T-helper 2 cell (primary cell): ENCODE measurements around the gene LRBA.
"Not testable (repeated sequence)": the region's sequence is repeated elsewhere in the genome, so short reads cannot be mapped to it uniquely, and the experiment has no call there.

Experiments
- DNase-seq, 5 experiments: peaks; one replicate each; pipeline versions ENCODE4 v3.0.0 to v3.0.0-alpha.2; 2012 to 2022

The LRBA gene

GRCh38 chr4:150557811-150558210, 457.3 kb downstream of the LRBA start:
- DNase-seq: not testable (repeated sequence)

DNA sequence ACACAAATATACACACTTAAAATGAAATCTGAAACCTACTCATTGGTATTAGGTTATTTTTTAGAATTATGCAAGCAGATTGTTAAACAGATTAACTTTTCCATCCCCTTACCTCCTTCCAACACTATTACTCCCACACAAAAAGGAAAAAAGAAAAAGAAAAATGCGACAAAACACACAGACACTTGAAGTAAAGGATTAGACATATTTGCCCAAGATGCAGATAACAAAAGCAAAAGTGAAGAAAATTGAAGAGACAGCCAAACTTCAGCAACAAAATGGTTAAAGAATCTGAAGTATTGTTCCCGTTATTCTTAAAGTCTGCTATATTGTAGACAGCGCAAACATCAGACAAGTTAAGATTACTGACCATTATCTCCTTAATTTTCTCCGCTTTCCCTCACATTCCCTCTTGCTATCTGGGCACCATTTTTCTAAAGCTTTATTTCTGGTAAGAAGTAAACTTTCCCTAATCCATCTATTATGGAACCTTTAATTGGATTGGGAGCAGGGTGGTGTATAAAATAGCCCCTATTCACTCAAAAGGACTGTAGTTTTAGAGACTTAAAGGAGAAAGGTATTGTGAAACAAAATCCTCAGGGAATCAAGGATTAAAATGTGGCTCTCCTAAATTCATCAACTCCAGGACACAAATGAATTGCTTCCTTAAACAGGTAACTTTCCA, 467.8 kb downstream of the LRBA start:
- no peak for DNase-seq

DNA sequence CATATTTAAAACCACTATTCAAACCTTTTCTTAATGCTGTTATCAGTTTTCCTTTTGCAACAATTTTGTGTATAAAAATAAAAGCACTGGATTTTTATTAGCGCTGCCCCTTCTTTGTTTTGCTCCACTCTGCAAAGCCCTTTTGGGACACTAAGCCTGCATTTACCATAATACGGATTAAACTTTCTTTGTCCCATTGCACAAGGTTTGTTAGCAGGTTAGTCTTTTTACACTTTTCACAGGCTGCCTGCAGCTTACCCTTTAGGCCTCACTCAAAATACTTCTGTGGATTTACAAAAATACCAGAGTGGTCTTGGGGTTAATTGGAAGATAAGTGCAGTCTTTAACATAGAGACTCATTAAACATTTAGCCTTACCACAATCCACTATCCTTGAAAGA, 468.8 kb downstream of the LRBA start:
- DNase-seq: no peak

- DNase-seq: no peak
Measured at GRCh38 chr4:150543042-150543441, 472.0 kb downstream of the LRBA start.

GRCh38 chr4:150541681-150542080, 473.4 kb downstream of the LRBA start:
- no peak for DNase-seq

GRCh38 chr4:150540959-150541360, 474.1 kb downstream of the LRBA start:
- DNase-seq: no peak

GRCh38 chr4:150540536-150540935, 474.5 kb downstream of the LRBA start:
- DNase-seq: no peak

DNA sequence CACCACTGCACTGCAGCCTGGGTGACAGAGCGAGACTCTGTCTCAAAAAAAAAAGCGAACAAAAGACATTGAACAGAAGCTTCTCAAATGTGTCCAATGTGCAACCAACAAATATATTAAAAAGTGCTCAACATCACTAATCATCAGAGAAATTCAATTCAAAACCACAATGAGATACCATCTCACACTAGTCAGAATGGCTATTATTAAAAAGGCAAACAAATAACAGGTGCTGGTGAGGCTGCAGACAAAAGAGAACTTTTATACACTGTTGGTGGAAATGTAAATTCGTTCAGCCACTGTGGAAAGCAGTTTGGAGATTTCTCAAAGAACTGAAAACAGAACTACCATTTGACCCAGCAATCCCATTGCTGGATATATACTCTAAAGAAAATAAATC, 477.2 kb downstream of the LRBA start:
- DNase-seq: not testable (repeated sequence)

GRCh38 chr4:150534818-150535217, 480.3 kb downstream of the LRBA start:
- no peak for DNase-seq

GRCh38 chr4:150533673-150534072, 481.4 kb downstream of the LRBA start:
- DNase-seq: no peak

GRCh38 chr4:150525321-150525868, 489.7 kb downstream of the LRBA start:
- no peak for DNase-seq

- DNase-seq: peak in 1 of 5 experiments; percentile 23
Measured at GRCh38 chr4:150518559-150518958, 496.5 kb downstream of the LRBA start.

DNA sequence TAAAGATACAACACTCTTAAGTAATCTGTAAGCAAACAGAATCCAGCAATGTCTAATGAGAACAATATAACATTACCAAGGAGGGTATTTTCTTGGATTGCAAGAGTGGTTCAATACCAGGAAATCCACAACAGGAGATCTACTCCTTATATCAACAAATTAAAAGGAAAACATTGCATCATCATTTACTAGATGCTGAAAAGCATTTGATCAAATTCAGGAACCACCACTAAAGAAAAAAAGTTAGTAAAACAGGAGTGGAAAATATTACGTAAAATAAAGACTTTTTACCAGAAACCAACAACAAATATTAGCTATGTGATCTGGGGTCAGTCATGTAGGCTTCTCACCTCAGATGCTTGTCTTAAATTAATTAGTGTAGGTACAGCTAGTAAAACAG, 499.9 kb downstream of the LRBA start:
- DNase-seq: no peak

DNA sequence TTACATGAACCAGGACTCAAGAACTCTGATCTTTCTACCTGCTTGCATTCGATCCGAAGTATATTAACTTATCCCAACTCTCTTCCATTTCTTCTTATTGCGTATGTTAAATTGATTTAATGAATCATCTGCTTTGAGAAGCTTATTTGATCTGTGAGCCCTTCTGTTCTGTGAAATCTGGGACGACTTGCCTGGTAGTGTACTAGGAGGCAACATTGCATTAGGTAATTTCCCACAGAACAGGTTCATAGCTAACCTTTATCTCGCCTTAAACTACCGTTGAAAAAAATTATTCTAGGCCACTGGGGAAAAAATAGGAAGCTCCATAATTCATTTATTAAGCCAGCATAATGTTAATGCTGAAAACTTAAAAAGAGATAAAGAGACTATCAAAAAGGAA, 500.4 kb downstream of the LRBA start:
- no peak for DNase-seq

GRCh38 chr4:150510176-150510865, 504.8 kb downstream of the LRBA start:
- no peak for DNase-seq

GRCh38 chr4:150507656-150508055, 507.4 kb downstream of the LRBA start:
- DNase-seq: not testable (repeated sequence)

- no peak for DNase-seq
Measured at GRCh38 chr4:150501983-150502382, 513.1 kb downstream of the LRBA start.

- DNase-seq: no peak
Measured at GRCh38 chr4:150501009-150501727, 513.9 kb downstream of the LRBA start.

DNA sequence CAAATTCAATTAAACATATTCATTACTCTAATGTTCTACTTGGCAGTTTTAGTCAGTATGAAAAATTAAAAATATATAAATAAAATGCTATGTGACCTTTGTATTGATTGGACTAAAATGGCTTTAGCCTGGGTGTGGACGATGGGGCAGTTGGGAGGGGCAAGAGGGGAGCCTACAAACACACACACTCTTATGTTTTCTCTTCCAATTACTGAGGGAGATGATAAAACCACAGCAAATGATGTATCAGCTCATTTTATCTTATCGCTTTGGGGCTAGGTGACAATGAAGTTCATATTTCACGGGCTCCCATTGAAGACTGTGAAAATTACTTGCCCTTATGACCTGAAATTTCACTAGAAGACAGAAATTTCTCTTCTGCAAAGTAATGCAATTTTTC, 517.5 kb downstream of the LRBA start:
- no peak for DNase-seq

DNA sequence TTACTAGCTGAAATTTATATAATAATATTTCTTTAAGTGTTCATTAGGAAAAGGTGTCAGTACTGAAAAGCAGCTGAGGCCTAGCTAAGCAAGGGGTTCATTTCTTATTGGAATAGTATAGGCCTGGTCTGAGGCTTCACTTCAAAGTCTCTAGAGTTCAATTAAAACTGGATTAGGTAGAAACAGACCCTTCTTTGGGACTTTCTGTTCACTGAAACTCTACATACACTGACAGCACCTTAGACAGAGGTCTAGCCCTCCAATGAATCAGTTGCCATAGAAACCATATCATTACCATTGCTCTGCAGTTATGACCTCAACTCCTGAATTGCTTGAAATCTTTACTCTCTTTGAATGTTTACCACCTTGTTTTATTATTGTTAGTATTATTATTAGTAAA, 519.5 kb downstream of the LRBA start:
- no peak for DNase-seq

DNA sequence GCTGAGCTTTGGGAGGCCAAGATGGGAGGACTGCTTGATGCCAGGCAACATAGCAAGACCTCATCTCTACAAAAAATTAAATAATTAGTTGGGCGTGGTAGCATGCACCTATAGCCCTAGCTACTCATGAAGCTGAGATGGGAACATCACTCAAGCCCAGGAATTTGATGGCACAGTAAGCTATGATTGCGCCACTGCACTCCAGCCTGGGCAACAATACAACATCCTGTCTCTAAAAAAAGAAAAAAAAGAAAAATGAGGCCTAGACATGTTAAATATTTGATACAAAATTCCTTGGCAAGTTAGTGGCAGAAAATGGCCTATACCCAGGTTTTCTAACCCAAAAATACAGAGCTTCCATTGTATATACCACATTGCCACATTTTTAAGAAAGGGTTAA, 521.2 kb downstream of the LRBA start:
- no peak for DNase-seq

DNA sequence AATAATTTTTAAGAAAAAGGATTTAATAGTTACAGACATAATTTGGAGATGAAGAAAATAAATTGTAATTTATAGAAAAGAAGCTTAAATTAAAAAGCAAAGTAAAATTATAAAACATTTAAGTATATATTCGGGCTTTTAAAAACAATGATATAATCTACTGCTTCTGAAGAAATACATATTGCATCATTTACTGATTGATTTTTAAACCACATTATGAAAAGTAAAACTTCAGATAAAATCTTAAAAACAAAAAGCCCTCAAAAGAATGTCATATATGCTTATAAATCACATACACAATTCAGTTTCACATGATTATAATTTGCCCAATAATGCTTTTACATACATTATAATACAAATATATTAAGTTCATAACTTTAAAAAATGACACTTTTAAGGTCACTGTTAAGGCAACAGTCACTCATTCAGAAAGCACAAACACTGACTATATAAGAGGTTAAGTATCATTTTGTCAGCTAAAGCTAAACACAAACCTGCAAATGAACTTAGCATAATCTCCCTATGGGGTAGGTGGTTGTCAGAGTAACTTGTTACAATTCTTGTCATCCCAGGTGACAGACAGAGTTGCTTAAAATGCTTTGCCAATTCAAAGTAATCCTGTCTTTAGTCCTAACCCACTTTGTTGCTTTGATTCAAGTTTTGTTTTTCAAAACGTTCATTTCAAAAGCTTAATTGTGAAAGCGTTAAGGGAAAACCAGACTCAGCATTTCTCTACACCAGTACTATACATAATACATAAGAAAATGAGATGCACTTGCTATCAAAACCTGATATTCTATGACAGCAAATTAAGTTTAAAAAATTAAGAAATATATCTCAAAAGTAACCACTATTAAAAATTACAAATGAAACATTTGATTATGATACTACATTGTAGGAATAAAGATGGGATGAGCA, 523.7 kb downstream of the LRBA start:
- DNase-seq: peak in 1 of 5 experiments; percentile 75
